NAMALWA (cell line): ENCODE measurements around the gene DDX54.
"Not testable (repeated sequence)": the region's sequence is repeated elsewhere in the genome, so short reads cannot be mapped to it uniquely, and the experiment has no call there.

Experiments used
- DNase-seq: peaks from one replicate; pipeline ENCODE4 v3.0.0-alpha.2; 2015; ENCODE audit warnings: low spot score

Gene DDX54

GRCh38 chr12:113161415-113162016 is 23.8 kb downstream of the DDX54 start:
- peak; percentile 99 for DNase-seq

DNA sequence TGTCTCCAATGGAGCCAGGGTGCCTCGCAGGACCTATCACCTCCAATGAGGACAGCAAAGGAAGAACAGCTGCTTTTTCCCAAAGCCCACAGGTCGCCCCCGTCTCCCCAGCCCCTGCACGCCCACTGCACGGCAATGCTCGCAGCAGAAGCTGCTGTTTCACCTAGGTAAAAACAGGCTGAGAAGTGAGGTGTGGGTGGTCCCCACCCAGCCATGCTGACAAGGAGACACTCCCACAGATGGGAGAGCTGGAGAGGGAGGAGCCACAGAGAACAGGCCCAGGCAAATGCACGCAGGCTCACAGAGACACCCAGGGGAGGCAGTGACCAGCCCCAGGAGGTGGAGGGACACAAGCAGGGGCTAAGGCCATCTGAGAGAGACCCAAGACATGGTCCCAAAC is 25.3 kb downstream of the DDX54 start:
- DNase-seq, result no peak

- DNase-seq, result no peak
Measured at GRCh38 chr12:113158439-113159203, 26.7 kb downstream of the DDX54 start.

DNA sequence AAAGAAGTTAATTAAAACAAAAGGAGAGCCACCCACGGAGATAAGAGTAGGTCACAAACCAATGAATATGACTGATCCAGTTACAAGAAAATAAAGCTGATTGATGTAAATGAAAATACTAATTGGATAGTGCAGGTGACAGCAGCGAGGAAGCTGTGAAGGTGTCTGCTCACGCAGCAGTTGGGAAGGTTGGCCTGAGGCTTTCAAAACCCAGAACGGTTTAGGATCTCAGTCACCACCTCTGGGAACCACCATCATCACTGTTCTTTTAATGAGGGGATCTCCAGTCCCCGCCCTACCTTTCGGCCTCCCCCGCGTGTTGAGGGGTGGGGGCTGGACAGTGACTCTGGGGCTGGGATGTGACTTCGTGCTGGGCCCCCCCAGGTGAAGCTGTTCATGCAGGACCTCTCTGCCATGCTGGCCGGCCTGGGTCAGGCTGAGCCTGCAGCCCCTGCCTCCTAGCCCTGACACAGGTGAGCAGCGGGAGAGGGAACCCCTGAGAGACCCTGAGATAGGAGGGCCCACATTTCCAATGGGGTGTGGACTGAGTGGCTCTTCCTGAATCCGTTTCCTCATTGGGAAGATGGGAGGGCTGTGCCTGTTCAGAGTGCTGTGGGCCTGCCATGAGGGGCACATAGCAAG is 27.9 kb downstream of the DDX54 start:
- DNase-seq, result no peak

DNA sequence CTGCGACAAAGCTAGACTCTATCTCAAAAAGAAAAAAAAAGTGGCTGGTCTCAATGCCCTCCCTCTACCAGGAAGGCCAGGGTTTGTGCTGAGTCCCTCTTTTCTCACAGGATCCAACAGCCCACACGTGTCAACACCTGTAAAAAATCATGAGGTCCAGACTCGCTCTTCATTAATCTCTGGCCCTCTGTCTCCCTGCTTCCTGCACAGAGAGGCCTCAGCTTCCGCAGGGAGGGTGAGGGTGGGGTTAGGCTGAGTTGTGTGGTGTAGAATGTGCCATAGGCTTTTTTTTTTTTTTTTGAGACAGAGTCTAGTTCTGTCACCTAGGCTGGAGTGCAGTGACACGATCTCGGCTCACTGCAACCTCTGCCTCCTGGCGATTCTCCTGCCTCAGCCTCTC is 29.6 kb downstream of the DDX54 start:
- DNase-seq, result peak; percentile 34

DNA sequence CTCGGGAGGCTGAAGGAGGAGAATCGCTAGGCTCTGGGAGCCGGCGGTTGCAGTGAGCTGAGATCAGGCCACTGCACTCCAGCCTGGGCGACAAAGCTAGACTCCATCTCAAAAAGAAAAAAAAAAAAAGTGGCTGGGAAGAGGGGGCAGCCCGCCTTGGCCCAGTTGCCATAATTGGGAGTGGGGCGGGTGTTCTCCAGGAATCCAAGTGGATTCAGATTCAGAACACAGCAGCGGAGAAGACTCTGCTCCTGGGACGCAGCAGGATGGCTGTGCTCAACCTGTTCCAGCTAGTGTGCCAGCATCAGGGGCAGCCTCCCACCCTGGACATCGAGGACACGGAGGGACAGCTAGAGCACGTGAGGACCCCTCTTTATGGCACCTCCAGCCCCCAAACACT is 30.2 kb downstream of the DDX54 start:
- no peak for DNase-seq

GRCh38 chr12:113154351-113154973 is 30.8 kb downstream of the DDX54 start:
- peak; percentile 84 for DNase-seq

- DNase-seq, result peak; percentile 81
Measured at GRCh38 chr12:113152835-113153814, 32.2 kb downstream of the DDX54 start.

DNA sequence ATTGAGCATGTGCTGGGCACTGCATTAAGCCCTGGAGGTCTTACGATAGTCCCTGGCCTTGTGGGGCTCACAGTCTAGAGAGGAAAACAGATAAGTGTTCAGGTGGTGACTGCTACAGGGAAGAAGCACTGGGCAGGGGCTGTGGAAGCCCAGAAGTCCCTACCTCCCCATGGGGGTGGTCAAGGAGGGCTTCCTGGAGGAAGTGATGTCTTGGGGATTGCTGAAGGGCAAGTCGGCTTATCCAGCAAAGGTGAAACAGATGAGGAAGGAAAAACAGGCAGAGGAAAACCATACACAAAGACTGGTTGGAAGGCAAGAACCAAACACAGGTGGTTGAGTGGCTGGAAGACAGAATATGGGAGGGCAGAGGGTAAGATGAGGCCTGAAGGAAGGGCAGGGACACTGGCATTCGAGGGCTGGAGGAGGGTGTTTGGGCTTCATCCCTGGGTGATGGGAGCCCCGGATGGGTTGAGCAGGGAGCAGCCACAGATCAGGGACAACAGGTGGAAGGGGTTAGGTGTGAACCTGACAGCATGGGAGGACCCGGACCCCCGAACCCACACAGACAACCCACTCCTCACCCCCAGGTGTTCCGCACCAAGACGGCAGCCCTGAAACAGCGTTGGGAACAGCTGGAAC is 33.0 kb downstream of the DDX54 start:
- DNase-seq, result no peak

DNA sequence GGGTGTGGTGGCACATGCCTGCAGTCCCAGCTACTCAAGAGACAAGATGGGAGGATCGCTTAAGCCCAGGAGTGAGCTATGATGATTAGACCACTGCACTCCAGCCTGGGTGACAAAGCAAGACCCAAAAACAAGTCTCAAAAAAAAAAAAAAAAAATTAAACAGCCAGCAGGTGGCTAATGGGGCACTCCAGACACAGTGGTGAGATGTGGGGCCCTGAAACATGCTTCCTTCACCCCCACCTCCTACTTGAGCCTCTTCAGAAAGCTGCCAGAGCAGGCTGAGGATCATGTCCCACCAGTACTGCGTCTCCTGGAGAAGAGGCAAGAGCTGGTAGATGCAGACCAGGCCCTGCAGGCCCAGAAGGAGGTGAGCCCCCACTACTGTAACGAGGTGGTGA is 33.6 kb downstream of the DDX54 start:
- DNase-seq, result peak; percentile 58

DNA sequence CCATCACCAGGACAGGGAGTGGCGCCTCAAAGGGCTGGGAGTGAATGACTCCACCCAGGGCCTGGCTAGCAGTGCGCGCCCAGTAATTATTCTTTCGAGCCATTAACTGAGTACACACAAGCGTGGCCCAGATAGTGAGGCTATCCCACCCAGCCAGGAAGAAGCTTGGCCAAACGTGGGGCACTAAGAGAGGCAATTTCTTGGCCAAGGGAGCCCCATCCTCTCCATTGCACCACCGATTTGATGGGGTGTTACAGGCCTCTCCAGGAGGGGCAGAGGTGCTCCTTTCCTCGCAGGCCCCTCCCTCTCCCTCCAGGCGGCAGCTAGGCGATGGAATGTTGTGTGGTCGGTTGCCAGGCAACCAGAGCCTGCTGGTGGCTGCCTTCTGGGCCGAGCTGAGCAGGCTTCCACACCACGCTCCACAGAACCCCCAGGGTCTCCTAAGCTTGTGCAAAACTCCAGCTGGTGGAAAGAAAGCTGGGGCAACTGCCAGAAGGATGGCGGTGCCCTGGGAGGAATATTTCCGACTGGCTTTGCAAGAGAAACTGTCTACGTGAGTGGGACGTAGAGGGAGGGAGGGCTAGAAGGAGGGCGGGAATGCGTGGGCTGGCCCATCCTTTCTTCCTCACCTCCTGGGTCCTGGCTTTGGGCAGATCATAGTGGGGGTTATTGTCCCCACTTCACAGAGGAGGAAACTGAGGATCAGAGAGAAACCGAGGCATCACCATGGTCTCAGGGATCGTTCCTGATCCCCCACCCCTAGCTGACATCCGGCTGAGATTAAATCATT is 35.7 kb downstream of the DDX54 start, which contains the start of gene CFAP73:
Gene CFAP73, plus strand, starts transcription at position 364 of the 790 bp plus-strand sequence. Its CDS starts 134 bp downstream, at position 498.
- DNase-seq, result peak; percentile 64

GRCh38 chr12:113146999-113147398 is 38.3 kb downstream of the DDX54 start:
- no peak for DNase-seq

GRCh38 chr12:113145720-113146551 is 39.3 kb downstream of the DDX54 start:
- no peak for DNase-seq

- no peak for DNase-seq
Measured at GRCh38 chr12:113144806-113145205, 40.5 kb downstream of the DDX54 start.

- DNase-seq, result no peak
Measured at GRCh38 chr12:113143959-113144358, 41.3 kb downstream of the DDX54 start.

DNA sequence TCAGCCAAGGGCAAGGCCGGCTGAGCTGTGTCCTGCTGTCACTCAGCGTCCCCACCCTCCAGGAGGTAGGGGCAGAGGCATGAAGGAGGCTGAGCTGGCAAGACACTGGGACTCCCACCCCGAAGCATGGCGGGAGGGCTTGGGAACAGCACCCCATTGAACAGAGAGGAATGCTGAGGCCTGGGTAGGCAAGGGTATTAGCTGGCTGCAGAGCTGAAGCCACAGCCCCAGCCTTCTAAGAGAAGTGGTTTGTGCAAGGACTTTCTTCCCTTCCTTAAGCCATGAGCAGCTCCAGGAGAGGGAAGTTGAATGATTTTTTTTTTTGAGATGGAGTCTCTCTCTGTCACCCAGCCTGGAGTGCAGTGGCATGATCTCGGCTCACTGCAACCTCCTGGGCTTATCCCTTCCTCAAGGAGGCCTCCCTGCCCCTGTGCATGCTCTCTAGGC is 42.4 kb downstream of the DDX54 start:
- no peak for DNase-seq

- no peak for DNase-seq
Measured at GRCh38 chr12:113142173-113142885, 42.9 kb downstream of the DDX54 start.

DNA sequence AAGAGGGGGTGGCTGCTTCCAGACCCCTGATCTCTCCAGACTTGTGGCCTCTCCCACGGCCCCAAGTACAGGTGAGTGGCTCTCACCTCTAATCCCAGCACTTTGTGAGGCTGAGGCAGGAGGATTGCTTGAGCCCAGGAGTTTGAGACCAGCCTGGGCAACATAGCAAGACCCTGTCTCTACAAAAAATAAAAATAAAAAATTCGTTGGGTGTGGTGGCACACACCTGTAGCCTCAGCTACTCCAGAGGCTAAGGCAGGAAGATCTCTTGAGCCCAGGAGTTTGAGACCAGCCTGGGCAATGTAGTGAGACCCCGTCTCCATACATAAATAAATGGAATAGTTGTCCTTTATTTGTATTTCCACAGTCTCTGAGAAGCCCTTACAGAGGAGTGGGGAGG is 43.6 kb downstream of the DDX54 start:
- not testable (repeated sequence) for DNase-seq
